ENCODE results near the gene GATB. TPM values are rescaled to one million over a fixed set of nuclear protein-coding genes. Genes with fewer than 3 reads are reported as not detected.

GATB gene
- total RNA-seq, 4 donors from 2014 or later, result 11.4 to 34.5 (median 21.5) TPM

- DNase-seq (ENCODE audit: low spot score) (no peak), ATAC-seq (ENCODE audit: low FRiP score) (no peak)
- no peak for TF ChIP-seq CTCF (IDR thresholded peaks at IDR 0.05)
Observed at GRCh38 chr4:151804821-151805220, 44.0 kb upstream of the GATB start.

GRCh38 chr4:151804086-151804630, 43.4 kb upstream of the GATB start:
- no peak for TF ChIP-seq CTCF (IDR thresholded peaks at IDR 0.05)
- ATAC-seq (ENCODE audit: low FRiP score) (no peak), DNase-seq (ENCODE audit: low spot score) (no peak)

GRCh38 chr4:151803246-151803645, 42.4 kb upstream of the GATB start:
- no peak for TF ChIP-seq CTCF (IDR thresholded peaks at IDR 0.05)
- DNase-seq (ENCODE audit: low spot score) (no peak), ATAC-seq (ENCODE audit: low FRiP score) (no peak)

- no peak for TF ChIP-seq CTCF (IDR thresholded peaks at IDR 0.05)
- ATAC-seq (ENCODE audit: low FRiP score), result no peak
- no peak for DNase-seq (ENCODE audit: low spot score)
Observed at GRCh38 chr4:151801547-151802516, 41.0 kb upstream of the GATB start.

- no peak for TF ChIP-seq CTCF (IDR thresholded peaks at IDR 0.05)
Observed at GRCh38 chr4:151799417-151800012, 38.7 kb upstream of the GATB start.

GRCh38 chr4:151798678-151799416, 38.0 kb upstream of the GATB start:
- DNase-seq (ENCODE audit: low spot score), result no peak
- ATAC-seq (ENCODE audit: low FRiP score), result no peak
- no peak for TF ChIP-seq CTCF (IDR thresholded peaks at IDR 0.05)

More at GRCh38 chr4:151799417-151800012, 38.7 kb upstream of the GATB start:
- ATAC-seq (ENCODE audit: low FRiP score), result no peak
- DNase-seq (ENCODE audit: low spot score), result no peak

Data from omental fat pad (tissue), 4 donors.